Right cardiac atrium (tissue), 5 donors: ENCODE results near the gene GPC5. TPM values are rescaled to one million over a fixed set of nuclear protein-coding genes. Genes with fewer than 3 reads are reported as not detected.
A peak's percentile ranks its signal among the peaks of the same experiment; 100 is the strongest.
"Not testable (repeated sequence)": the region's sequence is repeated elsewhere in the genome, so short reads cannot be mapped to it uniquely, and the experiment has no call there.

Source experiments
- ATAC-seq, 2 donors: fragments of 200-7000 bp; cut with Tn5 transposase; one replicate each; pipeline versions ENCODE4 v1.8.0 to v1.9.1; 2020; ENCODE audit warnings: moderate library complexity in 2 of 2, mild to moderate bottlenecking in 1 of 2
- DNase-seq, 3 donors: peaks; one replicate each; pipeline ENCODE4 v3.0.0-alpha.2; 2020
- H3K27ac ChIP-seq: one replicate; pipeline ENCODE4 v1.5.1; 2013; ENCODE audit warnings: mild to moderate bottlenecking, low read length, control low read depth, moderate library complexity
- H3K27me3 ChIP-seq: one replicate; pipeline ENCODE4 v1.6.1; 2013; ENCODE audit not compliant: control insufficient read depth, insufficient read depth
- H3K4me1 ChIP-seq: one replicate; pipeline ENCODE4 v1.6.1; 2013; ENCODE audit warnings: low read length; ENCODE audit not compliant: control insufficient read depth, insufficient read depth
- H3K4me3 ChIP-seq: one replicate; pipeline ENCODE4 v1.5.1; 2013; ENCODE audit warnings: low read length, control low read depth
- H3K9me3 ChIP-seq: one replicate; pipeline ENCODE4 v1.6.1; 2013; ENCODE audit warnings: low read length; ENCODE audit not compliant: control insufficient read depth
- WGBS: extraction: QIAGEN DNeasy Blood & Tissue Kit; methylation state at CpG from one replicate; pipeline ENCODE4 v1.1.7; 2013; 5-methylcytosine and 5-hydroxymethylcytosine counted together
- intact Hi-C, 4 donors: fragments of 100-400 bp; cut with DNase I; formaldehyde crosslinking; loops; one replicate each; pipeline versions ENCODE4 v1.11.0 to v1.14.0; 2022 to 2023
- polyA plus RNA-seq: library from polyadenylated mRNA; stranded (reverse); fragments of 200-250 nt; gene quantifications from one replicate; pipeline ENCODE4 v1.2.3, GENCODE V29; 2013
- total RNA-seq, 4 donors: library from RNA; stranded (reverse); fragmentation: NEBNext Ultra II Directional; extraction: Animal tissue kit (Norgen Biotek cat#: 25700); gene quantifications; one replicate each; pipeline ENCODE4 v1.2.1, GENCODE V29; 2021
- donor health status: healthy with polysubstance abuse.
- donor health status: DM: no; HTN: yes; CAD: no.
- donor health status: DM: no; HTN: no; CAD: no.
- donor health status: DM: no; HTN: yes; CAD: no; lungs with severe emphysema.
- donor health status: DM: yes; HTN: yes; CAD: no.

Gene GPC5
- total and polyA plus RNA-seq, 5 donors: 0.99 to 4.3 (median 2.6) TPM

- 69% methylated on average over 2 of the region's 2 CpGs for WGBS
- H3K4me1 ChIP-seq: no peaks in the 10 kb centered on the region
- intact Hi-C loops: no loop called here
- ATAC-seq (no peak), DNase-seq (no peak)
- H3K27ac ChIP-seq: no peak overlapping the region
- no peaks in the 10 kb centered on the region for H3K9me3 ChIP-seq
- H3K27me3 ChIP-seq: peaks cover 2% of the 10 kb centered on the region
- no peak overlapping the region for H3K4me3 ChIP-seq
Measured at GRCh38 chr13:91401920-91402319, 3.5 kb downstream of the GPC5 start.

- Histone ChIP-seq H3K4me3 (no peak overlapping the region), H3K4me1 (no peaks in the 10 kb centered on the region), H3K27me3 (no peaks in the 10 kb centered on the region), H3K27ac (no peak overlapping the region), H3K9me3 (no peaks in the 10 kb centered on the region)
- WGBS: 88% methylated on average over 6 of the region's 6 CpGs
- intact Hi-C loops: no loop called here
- DNase-seq (no peak), ATAC-seq (no peak)
Measured at GRCh38 chr13:91405240-91405639, 6.8 kb downstream of the GPC5 start.

- 45% methylated on average over 5 of the region's 5 CpGs for WGBS
- no peak overlapping the region for H3K27ac ChIP-seq
- no peaks in the 10 kb centered on the region for H3K9me3 ChIP-seq
- ATAC-seq: no peak
- no peaks in the 10 kb centered on the region for H3K4me1 ChIP-seq
- peak in 1 of 3 donors; percentile 17 for DNase-seq
- no peaks in the 10 kb centered on the region for H3K27me3 ChIP-seq
- no peak overlapping the region for H3K4me3 ChIP-seq
- intact Hi-C loops: no loop called here
Measured at GRCh38 chr13:91406619-91407018, 8.2 kb downstream of the GPC5 start.

- WGBS: 89% methylated on average over 2 of the region's 2 CpGs
- Histone ChIP-seq H3K4me3 (no peak overlapping the region), H3K27me3 (no peaks in the 10 kb centered on the region), H3K27ac (no peak overlapping the region), H3K9me3 (no peaks in the 10 kb centered on the region), H3K4me1 (no peaks in the 10 kb centered on the region)
- DNase-seq (no peak), ATAC-seq (no peak)
- intact Hi-C loops: no loop called here
Measured at GRCh38 chr13:91408971-91409370, 10.6 kb downstream of the GPC5 start.

- intact Hi-C loops, H3K4me3 ChIP-seq, H3K9me3 ChIP-seq, H3K4me1 ChIP-seq, DNase-seq, H3K27ac ChIP-seq, H3K27me3 ChIP-seq, ATAC-seq: not testable (repeated sequence)
- 88% methylated on average over 5 of the region's 5 CpGs for WGBS
Measured at GRCh38 chr13:91416579-91416978, 18.2 kb downstream of the GPC5 start.

- H3K27ac ChIP-seq: no peak overlapping the region
- H3K9me3 ChIP-seq: no peaks in the 10 kb centered on the region
- H3K4me3 ChIP-seq: no peak overlapping the region
- ATAC-seq (no peak), DNase-seq (no peak)
- intact Hi-C loops: no loop called here
- WGBS: 64% methylated on average over 6 of the region's 6 CpGs
- H3K4me1 ChIP-seq: no peaks in the 10 kb centered on the region
- no peaks in the 10 kb centered on the region for H3K27me3 ChIP-seq
Measured at GRCh38 chr13:91417660-91418325, 19.4 kb downstream of the GPC5 start.

- WGBS: 54% methylated on average over 2 of the region's 2 CpGs
- DNase-seq: no peak
- ATAC-seq: no peak
- no peaks in the 10 kb centered on the region for H3K9me3 ChIP-seq
- intact Hi-C loops: no loop called here
- H3K4me3 ChIP-seq: no peak overlapping the region
- H3K27ac ChIP-seq: no peak overlapping the region
- no peaks in the 10 kb centered on the region for H3K4me1 ChIP-seq
- no peaks in the 10 kb centered on the region for H3K27me3 ChIP-seq
Measured at GRCh38 chr13:91426913-91427312, 28.5 kb downstream of the GPC5 start.

GRCh38 chr13:91438674-91439073 lies 40.3 kb downstream of the GPC5 start:
- H3K4me3 ChIP-seq, ATAC-seq, DNase-seq, H3K27me3 ChIP-seq, H3K4me1 ChIP-seq, intact Hi-C loops, H3K9me3 ChIP-seq, H3K27ac ChIP-seq: not testable (repeated sequence)
- WGBS: 90% methylated on average over 15 of the region's 15 CpGs

GRCh38 chr13:91450913-91451312 lies 52.5 kb downstream of the GPC5 start:
- DNase-seq (no peak), ATAC-seq (no peak)
- WGBS: 78% methylated on average over 2 of the region's 2 CpGs
- Histone ChIP-seq H3K27ac (no peak overlapping the region), H3K4me1 (no peaks in the 10 kb centered on the region), H3K9me3 (no peaks in the 10 kb centered on the region), H3K27me3 (no peaks in the 10 kb centered on the region), H3K4me3 (no peak overlapping the region)
- intact Hi-C loops: no loop called here

GRCh38 chr13:91454666-91455065 lies 56.2 kb downstream of the GPC5 start:
- Histone ChIP-seq H3K4me3 (no peak overlapping the region), H3K27me3 (no peaks in the 10 kb centered on the region), H3K4me1 (no peaks in the 10 kb centered on the region), H3K27ac (no peak overlapping the region), H3K9me3 (no peaks in the 10 kb centered on the region)
- no peak for ATAC-seq
- 63% methylated on average over 1 of the region's 1 CpG for WGBS
- DNase-seq: no peak
- intact Hi-C loops: no loop called here

- intact Hi-C loops: no loop called here
- WGBS: 87% methylated on average over 2 of the region's 2 CpGs
- Histone ChIP-seq H3K9me3 (no peaks in the 10 kb centered on the region), H3K27me3 (no peaks in the 10 kb centered on the region), H3K4me1 (no peaks in the 10 kb centered on the region), H3K4me3 (no peak overlapping the region), H3K27ac (no peak overlapping the region)
- DNase-seq (no peak), ATAC-seq (no peak)
Measured at GRCh38 chr13:91456837-91457236, 58.4 kb downstream of the GPC5 start.

- no peaks in the 10 kb centered on the region for H3K9me3 ChIP-seq
- no peaks in the 10 kb centered on the region for H3K27me3 ChIP-seq
- intact Hi-C loops: no loop called here
- H3K27ac ChIP-seq: no peak overlapping the region
- no peak for ATAC-seq
- no peak overlapping the region for H3K4me3 ChIP-seq
- no peak for DNase-seq
- no peaks in the 10 kb centered on the region for H3K4me1 ChIP-seq
Measured at GRCh38 chr13:91459485-91459884, 61.1 kb downstream of the GPC5 start.
